Tibial nerve (tissue), 4 donors: ENCODE data around the gene KLHL30. TPM values are rescaled to one million over a fixed set of nuclear protein-coding genes. Genes with fewer than 3 reads are reported as not detected.

Experiments
- DNase-seq, 2 donors: peaks; one replicate each; pipeline ENCODE4 v3.0.0-alpha.2; 2019; ENCODE audit warnings: low spot score in 2 of 2
- H3K27ac ChIP-seq, 4 donors: fragments of 200-600 bp; sonication (generic) in 3 of 4; one replicate each; pipeline ENCODE4 v1.5.1; 2017 to 2019; ENCODE audit warnings: mild to moderate bottlenecking in 1 of 4
- H3K27me3 ChIP-seq, 2 donors: fragments of 200-600 bp; sonication (generic) in 1 of 2; one replicate each; pipeline versions ENCODE4 v1.5.1 to v1.6.0; 2017 to 2019
- H3K36me3 ChIP-seq, 3 donors: fragments of 200-600 bp; sonication (generic); one replicate each; pipeline ENCODE4 v1.5.1; 2018 to 2019
- H3K4me1 ChIP-seq, 4 donors: fragments of 200-600 bp; sonication (generic) in 3 of 4; one replicate each; pipeline ENCODE4 v1.5.1; 2017 to 2019
- H3K4me3 ChIP-seq, 4 donors: fragments of 200-600 bp; sonication (generic) in 3 of 4; one replicate each; pipeline ENCODE4 v1.5.1; 2017 to 2019; ENCODE audit warnings: mild to moderate bottlenecking in 1 of 4, moderate library complexity in 1 of 4
- H3K9me3 ChIP-seq, 4 donors: fragments of 200-600 bp; sonication (generic) in 3 of 4; one replicate each; pipeline ENCODE4 v1.5.1; 2017 to 2019
- CTCF ChIP-seq, 5 experiments: fragments of 200-600 bp in 3 of 5; fragments of 450-650 bp in 2 of 5; sonication (generic) in 3 of 5; IDR thresholded peaks; one replicate each; pipeline ENCODE4 v1.5.1; 2016 to 2019; ENCODE audit warnings: antibody characterized with exemption in 5 of 5, mild to moderate bottlenecking in 3 of 5, moderate library complexity in 2 of 5
- EP300 ChIP-seq, 2 donors: sonication (generic); formaldehyde crosslinking; IDR thresholded peaks; one replicate each; pipeline ENCODE4 v1.6.1; 2017; ENCODE audit warnings: antibody characterized with exemption in 2 of 2, mild to moderate bottlenecking in 1 of 2
- POLR2A ChIP-seq, 2 donors: fragments of 450-650 bp; IDR thresholded peaks; one replicate each; pipeline ENCODE4 v1.6.1; 2017; ENCODE audit warnings: antibody characterized with exemption in 2 of 2, mild to moderate bottlenecking in 2 of 2, moderate library complexity in 2 of 2
- WGBS, 2 donors: methylation state at CpG; one replicate each; pipeline ENCODE4 v1.1.5; 2018; 5-methylcytosine and 5-hydroxymethylcytosine counted together
- total RNA-seq, 4 donors: library from RNA; depleted of rRNA; stranded (reverse); fragments of >200 nt; gene quantifications; one replicate each; pipeline ENCODE4 v1.1.0, GENCODE V29; 2016

KLHL30 gene
- total RNA-seq, 4 donors from 2014 or later: 0.63 to 2.1 (median 1.6) TPM

- no peak for DNase-seq
- no peaks in the 10 kb centered on the region for H3K27me3 ChIP-seq
- H3K4me1 ChIP-seq: peaks cover 0 to 16% (median 11%) of the 10 kb centered on the region in 4 donors
- TF ChIP-seq CTCF (IDR thresholded peaks at IDR 0.05) (no peak), POLR2A (IDR thresholded peaks at IDR 0.05) (no peak), EP300 (IDR thresholded peaks at IDR 0.05) (no peak)
- no peak overlapping the region for H3K4me3 ChIP-seq
- 94 to 97% methylated on average over 8 of the region's 8 CpGs for WGBS, 2 donors
- peaks cover 9 to 99% (median 28%) of the 10 kb centered on the region in 3 donors for H3K36me3 ChIP-seq
- no peaks in the 10 kb centered on the region for H3K9me3 ChIP-seq
- H3K27ac ChIP-seq: no peak overlapping the region
These were observed 35.8 kb downstream of the KLHL30 start for GRCh38 chr2:238174291-238174690.

- DNase-seq: no peak
- Histone ChIP-seq H3K9me3 (no peaks in the 10 kb centered on the region), H3K4me1 (peaks cover 0 to 12% (median 10%) of the 10 kb centered on the region in 4 donors), H3K36me3 (peaks cover 12 to 100% (median 32%) of the 10 kb centered on the region in 3 donors), H3K4me3 (no peak overlapping the region), H3K27ac (no peak overlapping the region), H3K27me3 (no peaks in the 10 kb centered on the region)
- 80 to 83% methylated on average over 3 of the region's 3 CpGs for WGBS, 2 donors
- no peak for TF ChIP-seq POLR2A (IDR thresholded peaks at IDR 0.05)
- no peak for TF ChIP-seq EP300 (IDR thresholded peaks at IDR 0.05)
- no peak for TF ChIP-seq CTCF (IDR thresholded peaks at IDR 0.05)
These were observed 36.2 kb downstream of the KLHL30 start for GRCh38 chr2:238174701-238175100.

GRCh38 chr2:238176613-238177012 lies 38.1 kb downstream of the KLHL30 start:
- Histone ChIP-seq H3K9me3 (no peaks in the 10 kb centered on the region), H3K4me3 (no peak overlapping the region), H3K4me1 (peaks cover 0 to 2% (median 0%) of the 10 kb centered on the region in 4 donors), H3K27me3 (no peaks in the 10 kb centered on the region), H3K36me3 (peaks cover 17 to 100% (median 43%) of the 10 kb centered on the region in 3 donors), H3K27ac (no peak overlapping the region)
- no peak for DNase-seq
- TF ChIP-seq CTCF (IDR thresholded peaks at IDR 0.05) (no peak), POLR2A (IDR thresholded peaks at IDR 0.05) (no peak), EP300 (IDR thresholded peaks at IDR 0.05) (no peak)

GRCh38 chr2:238180554-238180953 lies 42.1 kb downstream of the KLHL30 start:
- TF ChIP-seq CTCF (IDR thresholded peaks at IDR 0.05) (no peak), EP300 (IDR thresholded peaks at IDR 0.05) (no peak), POLR2A (IDR thresholded peaks at IDR 0.05) (no peak)
- Histone ChIP-seq H3K36me3 (peaks cover 20 to 100% (median 39%) of the 10 kb centered on the region in 3 donors), H3K9me3 (no peaks in the 10 kb centered on the region), H3K27me3 (no peaks in the 10 kb centered on the region), H3K27ac (no peak overlapping the region), H3K4me1 (no peaks in the 10 kb centered on the region), H3K4me3 (no peak overlapping the region)
- WGBS, 2 donors: 87 to 89% methylated on average over 5 of the region's 5 CpGs
- DNase-seq: no peak

GRCh38 chr2:238182362-238182761 lies 43.9 kb downstream of the KLHL30 start:
- Histone ChIP-seq H3K27me3 (no peaks in the 10 kb centered on the region), H3K9me3 (no peaks in the 10 kb centered on the region), H3K36me3 (peaks cover 16 to 99% (median 43%) of the 10 kb centered on the region in 3 donors), H3K27ac (no peak overlapping the region), H3K4me3 (no peak overlapping the region), H3K4me1 (peaks cover 0 to 6% (median 0%) of the 10 kb centered on the region in 4 donors)
- no peak for DNase-seq
- TF ChIP-seq EP300 (IDR thresholded peaks at IDR 0.05) (no peak), CTCF (IDR thresholded peaks at IDR 0.05) (no peak), POLR2A (IDR thresholded peaks at IDR 0.05) (no peak)
- 81 to 85% methylated on average over 6 of the region's 6 CpGs for WGBS, 2 donors
